ENCODE data around the gene NAA80.

GRCh38 chr3:50318615-50319014, 19.4 kb upstream of the NAA80 start:
- TF ChIP-seq CTCF (IDR thresholded peaks at IDR 0.05): no peak
- no peak for TF ChIP-seq REST (IDR thresholded peaks at IDR 0.05; ENCODE audit: low read depth, low read length)
- no peak for TF ChIP-seq RAD21 (IDR thresholded peaks at IDR 0.05; ENCODE audit: low read length)
- no peak for TF ChIP-seq TEAD4 (IDR thresholded peaks at IDR 0.05; ENCODE audit: borderline replicate concordance, insufficient read depth)
- TF ChIP-seq SMC3 (IDR thresholded peaks at IDR 0.05; ENCODE audit: low read depth, low read length): no peak
- no peak for TF ChIP-seq POLR2AphosphoS5 (IDR thresholded peaks at IDR 0.05; ENCODE audit: low read depth, low read length)
- no peak for TF ChIP-seq FOXM1 (IDR thresholded peaks at IDR 0.05; ENCODE audit: low read depth)
- no peak for TF ChIP-seq EZH2phosphoT487 (IDR thresholded peaks at IDR 0.05; ENCODE audit: borderline replicate concordance, low read depth)
- no peak for TF ChIP-seq RXRA (IDR thresholded peaks at IDR 0.05; ENCODE audit: borderline replicate concordance, low read depth)

Data from SK-N-SH (cell line).